Astrocyte of the cerebellum (primary cell): ENCODE results near the gene CFAP20.

Source experiments
- DNase-seq: peaks from one replicate; pipeline ENCODE4 v3.0.0-alpha.2; 2011; ENCODE audit warnings: low read depth
- H3K4me3 ChIP-seq: 2 replicates; pipeline ENCODE4 v1.5.1; 2011; ENCODE audit warnings: mild to moderate bottlenecking, low read depth, low read length, moderate library complexity
- CTCF ChIP-seq: IDR thresholded peaks from 2 replicates; pipeline ENCODE4 v1.5.1; 2012; ENCODE audit warnings: low read length, low read depth, moderate library complexity, mild to moderate bottlenecking; ENCODE audit errors: missing control alignments
- in situ Hi-C: cut with HindIII; loops from 2 replicates; pipeline ENCODE4 v1.10.0; 2017; ENCODE audit warnings: low sequenced_read_pairs

Gene CFAP20

GRCh38 chr16:58157951-58158540 lies 28.9 kb upstream of the CFAP20 start:
- no peak for TF ChIP-seq CTCF
- in situ Hi-C loops, result no loop called here
- H3K4me3 ChIP-seq, result no peak overlapping the region
- DNase-seq, result no peak

- no peak for TF ChIP-seq CTCF
- in situ Hi-C loops, result no loop called here
Observed at GRCh38 chr16:58157239-58157638, 28.1 kb upstream of the CFAP20 start.

GRCh38 chr16:58155839-58156238 lies 26.7 kb upstream of the CFAP20 start:
- in situ Hi-C loops, result no loop called here
- H3K4me3 ChIP-seq, result no peak overlapping the region
- no peak for TF ChIP-seq CTCF
- no peak for DNase-seq

More at GRCh38 chr16:58157239-58157638, 28.1 kb upstream of the CFAP20 start:
- no peak overlapping the region for H3K4me3 ChIP-seq
- no peak for DNase-seq

- no peak overlapping the region for H3K4me3 ChIP-seq
- in situ Hi-C loops, result no loop called here
- DNase-seq, result no peak
- TF ChIP-seq CTCF, result no peak
Observed at GRCh38 chr16:58154345-58154744, 25.2 kb upstream of the CFAP20 start.

- no peak for DNase-seq
- in situ Hi-C loops, result no loop called here
- no peak for TF ChIP-seq CTCF
- no peak overlapping the region for H3K4me3 ChIP-seq
Observed at GRCh38 chr16:58152246-58152868, 23.2 kb upstream of the CFAP20 start.

- DNase-seq, result no peak
- no peak for TF ChIP-seq CTCF
- no peak overlapping the region for H3K4me3 ChIP-seq
- in situ Hi-C loops, result no loop called here
Observed at GRCh38 chr16:58148526-58148925, 19.3 kb upstream of the CFAP20 start.

- no peak for TF ChIP-seq CTCF
- DNase-seq, result no peak
- H3K4me3 ChIP-seq, result no peak overlapping the region
- in situ Hi-C loops, result no loop called here
Observed at GRCh38 chr16:58148099-58148498, 18.9 kb upstream of the CFAP20 start.
